Endometrial microvascular endothelial cells (primary cell): ENCODE data around the gene AP4M1. TPM values are rescaled to one million over a fixed set of nuclear protein-coding genes. Genes with fewer than 3 reads are reported as not detected.

Experiments
- in situ Hi-C: cut with HindIII; loops from 2 replicates; pipeline ENCODE4 v1.10.0; 2017; ENCODE audit warnings: low sequenced_read_pairs, low pct_unique_long_range_greater_than_20kb; ENCODE audit errors: inconsistent ontology term
- total RNA-seq: library from RNA; depleted of rRNA; stranded (reverse); fragments of >200 nt; gene quantifications from one replicate; pipeline ENCODE4 v1.2.3, GENCODE V29; 2015; ENCODE audit errors: inconsistent ontology term

AP4M1 gene
- 54.1 TPM for total RNA-seq

GRCh38 chr7:100101016-100101862 lies at the start of gene AP4M1, which contains the start of gene MCM7:
AP4M1 (plus strand) TSS chr7:100101643; CDS start chr7:100101715, 72 bp downstream.
MCM7 (minus strand) TSS chr7:100101397; CDS start chr7:100101294, 103 bp downstream.
- in situ Hi-C loops: no loop called here

- in situ Hi-C loops: no loop called here
These were observed 48.2 kb upstream of the AP4M1 start for GRCh38 chr7:100053215-100053614.

- in situ Hi-C loops: no loop called here
These were observed 44.4 kb upstream of the AP4M1 start for GRCh38 chr7:100057006-100057405.

- in situ Hi-C loops: no loop called here
These were observed 42.1 kb upstream of the AP4M1 start for GRCh38 chr7:100059251-100059739.

- in situ Hi-C loops: no loop called here
These were observed 39.8 kb upstream of the AP4M1 start for GRCh38 chr7:100061518-100062193.

GRCh38 chr7:100063376-100063775 lies 38.1 kb upstream of the AP4M1 start:
- in situ Hi-C loops: no loop called here

- in situ Hi-C loops: no loop called here
These were observed 37.3 kb upstream of the AP4M1 start for GRCh38 chr7:100064162-100064561.

GRCh38 chr7:100065452-100066186 lies 35.8 kb upstream of the AP4M1 start:
- in situ Hi-C loops: no loop called here

GRCh38 chr7:100066953-100067352 lies 34.5 kb upstream of the AP4M1 start:
- in situ Hi-C loops: no loop called here

GRCh38 chr7:100069991-100070390 lies 31.5 kb upstream of the AP4M1 start:
- in situ Hi-C loops: no loop called here

GRCh38 chr7:100071018-100071723 lies 30.3 kb upstream of the AP4M1 start:
- in situ Hi-C loops: no loop called here

- in situ Hi-C loops: no loop called here
These were observed 29.0 kb upstream of the AP4M1 start for GRCh38 chr7:100072462-100072861.

- in situ Hi-C loops: no loop called here
These were observed 26.6 kb upstream of the AP4M1 start for GRCh38 chr7:100074841-100075240.

- in situ Hi-C loops: no loop called here
These were observed 26.0 kb upstream of the AP4M1 start for GRCh38 chr7:100075418-100075817.

- in situ Hi-C loops: no loop called here
These were observed 24.2 kb upstream of the AP4M1 start for GRCh38 chr7:100077205-100077604.

GRCh38 chr7:100079024-100079560 lies 22.4 kb upstream of the AP4M1 start:
- in situ Hi-C loops: no loop called here

- in situ Hi-C loops: no loop called here
These were observed 20.4 kb upstream of the AP4M1 start for GRCh38 chr7:100080907-100081534.

- in situ Hi-C loops: no loop called here
These were observed 19.8 kb upstream of the AP4M1 start, which contains the start of gene ZNF3 for GRCh38 chr7:100081535-100082102. ZNF3 (minus strand) TSS chr7:100081723; CDS start chr7:100077357, 4,366 bp downstream.
